Effector memory CD4-positive, alpha-beta T cell (primary cell): ENCODE data around the gene KITLG.

ENCODE experiments used
- DNase-seq, 3 donors: peaks; one replicate each; pipeline ENCODE4 v3.0.0-alpha.2; 2020
- H3K27ac ChIP-seq: 2 replicates; pipeline ENCODE4 v1.7.0; 2013; ENCODE audit warnings: mild to moderate bottlenecking, low read length, moderate library complexity; ENCODE audit not compliant: insufficient read depth, poor library complexity, severe bottlenecking
- H3K27me3 ChIP-seq: replicated peaks from 2 replicates; pipeline ENCODE4 v1.7.0; 2013; ENCODE audit warnings: mild to moderate bottlenecking, low read length; ENCODE audit not compliant: insufficient read depth, control insufficient read depth, poor library complexity, severe bottlenecking
- H3K36me3 ChIP-seq: 2 replicates; pipeline ENCODE4 v1.7.0; 2013; ENCODE audit warnings: mild to moderate bottlenecking, low read length, moderate library complexity; ENCODE audit not compliant: control insufficient read depth, insufficient read depth
- H3K4me1 ChIP-seq: 2 replicates; pipeline ENCODE4 v1.7.0; 2013; ENCODE audit warnings: low read length, mild to moderate bottlenecking; ENCODE audit not compliant: control insufficient read depth, insufficient read depth, poor library complexity, severe bottlenecking
- H3K4me3 ChIP-seq: 2 replicates; pipeline ENCODE4 v1.7.0; 2013; ENCODE audit warnings: low read length, low read depth, mild to moderate bottlenecking; ENCODE audit not compliant: insufficient read depth, poor library complexity, severe bottlenecking
- H3K9me3 ChIP-seq: 2 replicates; pipeline ENCODE4 v1.7.0; 2013; ENCODE audit warnings: mild to moderate bottlenecking, low read length, moderate library complexity; ENCODE audit not compliant: control insufficient read depth

Gene KITLG

DNA sequence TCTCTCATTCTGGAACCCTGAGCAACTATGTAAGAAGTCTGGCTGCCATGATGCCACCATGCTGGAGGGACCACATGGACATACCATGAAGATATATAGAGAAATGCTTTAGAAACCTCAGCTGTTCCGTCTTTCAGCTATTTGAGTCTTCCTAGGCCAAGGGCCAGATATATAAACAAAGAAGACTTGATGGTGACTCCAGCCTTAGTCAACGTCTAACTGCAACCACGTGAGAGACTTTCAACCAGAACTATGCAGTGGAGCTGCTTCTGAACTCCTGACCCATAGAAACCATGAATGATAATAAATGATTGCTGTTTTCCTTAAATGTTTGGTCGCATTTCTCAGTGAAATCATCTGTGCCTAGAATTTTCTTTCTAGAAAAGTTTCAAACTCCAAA is 20.0 kb upstream of the KITLG start:
- no peak for DNase-seq
- H3K27ac ChIP-seq: no peak overlapping the region
- H3K4me1 ChIP-seq: no peaks in the 10 kb centered on the region

DNA sequence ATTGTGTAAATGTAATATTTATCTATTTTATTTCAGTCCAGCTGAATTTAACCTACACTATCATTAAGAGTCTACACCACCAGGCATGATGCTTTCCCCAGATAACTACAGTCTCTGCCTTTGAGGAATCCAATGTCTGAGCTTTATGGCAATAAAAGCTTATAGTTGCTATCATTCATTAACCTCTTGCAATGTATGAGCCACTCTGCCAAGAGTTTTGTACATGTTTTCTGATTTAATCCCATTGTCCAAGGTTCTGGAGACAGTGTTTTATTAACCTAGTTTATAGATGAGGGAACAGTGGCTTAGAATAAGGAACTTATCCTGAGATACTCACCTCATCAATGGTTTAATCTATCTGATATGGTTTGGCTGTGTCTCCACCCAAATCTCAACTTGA is 17.1 kb upstream of the KITLG start:
- no peaks in the 10 kb centered on the region for H3K4me1 ChIP-seq
- no peaks in the 10 kb centered on the region for H3K9me3 ChIP-seq
- DNase-seq: no peak
- H3K36me3 ChIP-seq: no peaks in the 10 kb centered on the region
- H3K4me3 ChIP-seq: no peak overlapping the region
- no peak overlapping the region for H3K27ac ChIP-seq
- no peaks in the 10 kb centered on the region for H3K27me3 ChIP-seq

More for the DNA sequence above, 20.0 kb upstream of the KITLG start:
- Histone ChIP-seq H3K4me3 (no peak overlapping the region), H3K36me3 (no peaks in the 10 kb centered on the region), H3K9me3 (no peaks in the 10 kb centered on the region), H3K27me3 (no peaks in the 10 kb centered on the region)

DNA sequence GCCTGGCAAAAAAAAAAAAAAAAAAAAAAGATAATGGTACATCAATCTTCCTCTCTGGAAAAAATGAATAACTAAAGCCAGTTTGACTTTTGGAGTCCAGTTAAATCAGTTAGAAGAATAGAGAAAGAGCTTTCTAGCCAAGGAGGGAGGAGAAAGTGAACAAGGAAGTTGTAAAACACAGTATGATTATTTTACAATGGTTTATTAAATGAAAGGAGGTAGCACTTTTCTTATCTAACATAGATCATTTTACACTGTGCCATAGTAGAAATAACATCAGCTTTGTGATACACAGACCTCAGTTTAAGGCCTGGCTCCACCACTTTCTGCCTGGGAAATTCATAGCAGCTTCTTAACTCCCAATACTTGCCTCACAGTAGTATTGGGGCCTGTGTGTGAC is 15.4 kb upstream of the KITLG start:
- H3K4me3 ChIP-seq: no peak overlapping the region
- DNase-seq: no peak
- H3K27ac ChIP-seq: no peak overlapping the region
- no peaks in the 10 kb centered on the region for H3K4me1 ChIP-seq
- H3K27me3 ChIP-seq: no peaks in the 10 kb centered on the region
- H3K36me3 ChIP-seq: no peaks in the 10 kb centered on the region
- no peaks in the 10 kb centered on the region for H3K9me3 ChIP-seq

DNA sequence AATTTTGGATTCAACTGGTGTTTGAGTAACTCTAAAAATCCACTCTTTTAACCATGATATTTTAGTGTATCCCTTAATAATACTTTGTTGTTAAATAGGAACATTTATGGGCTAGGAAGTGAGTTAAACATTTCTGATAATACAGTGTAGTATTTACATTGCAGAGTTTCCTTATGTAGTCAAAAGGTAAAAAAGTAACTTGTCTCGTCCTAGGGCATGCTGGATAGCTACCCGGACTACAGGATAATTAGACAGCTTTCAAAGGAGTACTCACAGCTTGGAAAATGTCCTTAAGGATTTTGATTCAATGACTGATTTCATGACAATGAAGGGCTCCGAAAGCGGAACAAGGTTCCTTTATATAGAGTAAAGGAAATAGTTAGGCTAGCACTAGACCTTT is 14.5 kb upstream of the KITLG start:
- Histone ChIP-seq H3K36me3 (no peaks in the 10 kb centered on the region), H3K27me3 (no peaks in the 10 kb centered on the region), H3K4me1 (no peaks in the 10 kb centered on the region), H3K27ac (no peak overlapping the region), H3K4me3 (no peak overlapping the region), H3K9me3 (no peaks in the 10 kb centered on the region)
- DNase-seq: no peak

DNA sequence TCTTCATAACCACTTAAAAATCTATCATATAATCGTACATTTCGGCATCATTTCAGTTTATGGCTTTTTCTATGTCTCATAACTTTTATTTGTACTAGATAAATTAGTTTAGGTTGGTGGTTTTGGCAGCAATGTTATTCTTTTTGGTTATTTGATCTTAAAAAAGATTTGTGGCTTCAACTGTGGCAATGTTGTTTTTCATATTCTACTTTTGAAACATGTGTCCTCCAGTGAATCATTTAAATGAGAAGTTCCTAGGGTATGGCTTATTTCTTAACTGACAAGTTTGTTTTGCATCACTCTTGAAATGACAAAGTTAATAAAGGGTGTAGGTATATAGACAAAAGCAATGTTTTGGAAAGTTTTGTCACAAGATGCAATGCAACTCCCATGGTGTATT is 11.1 kb upstream of the KITLG start:
- no peak overlapping the region for H3K27ac ChIP-seq
- DNase-seq: no peak
- H3K36me3 ChIP-seq: no peaks in the 10 kb centered on the region
- peaks cover 4% of the 10 kb centered on the region for H3K9me3 ChIP-seq
- no peaks in the 10 kb centered on the region for H3K27me3 ChIP-seq
- no peak overlapping the region for H3K4me3 ChIP-seq
- H3K4me1 ChIP-seq: no peaks in the 10 kb centered on the region

DNA sequence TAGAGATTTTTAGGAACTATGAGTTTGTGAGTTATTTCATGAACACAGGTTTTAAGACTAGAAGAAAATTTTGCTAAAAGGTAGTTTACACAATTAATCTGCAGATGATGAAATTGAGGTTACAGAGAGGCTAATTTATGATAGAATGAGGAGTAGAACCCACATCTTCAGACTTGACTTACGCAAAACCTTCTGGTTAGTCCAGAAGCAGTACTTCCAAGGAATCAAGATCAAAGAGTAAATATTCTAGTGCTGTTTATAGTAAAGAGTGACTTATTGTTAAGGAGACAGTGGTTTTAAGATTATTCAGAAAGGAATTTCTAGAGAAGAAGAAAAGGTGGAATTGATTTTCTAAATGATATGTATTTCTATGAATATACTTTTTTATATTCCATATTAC is 10.6 kb upstream of the KITLG start:
- Histone ChIP-seq H3K27me3 (no peaks in the 10 kb centered on the region), H3K9me3 (peaks cover 4% of the 10 kb centered on the region), H3K4me3 (no peak overlapping the region), H3K27ac (no peak overlapping the region), H3K4me1 (no peaks in the 10 kb centered on the region), H3K36me3 (no peaks in the 10 kb centered on the region)
- DNase-seq: no peak

DNA sequence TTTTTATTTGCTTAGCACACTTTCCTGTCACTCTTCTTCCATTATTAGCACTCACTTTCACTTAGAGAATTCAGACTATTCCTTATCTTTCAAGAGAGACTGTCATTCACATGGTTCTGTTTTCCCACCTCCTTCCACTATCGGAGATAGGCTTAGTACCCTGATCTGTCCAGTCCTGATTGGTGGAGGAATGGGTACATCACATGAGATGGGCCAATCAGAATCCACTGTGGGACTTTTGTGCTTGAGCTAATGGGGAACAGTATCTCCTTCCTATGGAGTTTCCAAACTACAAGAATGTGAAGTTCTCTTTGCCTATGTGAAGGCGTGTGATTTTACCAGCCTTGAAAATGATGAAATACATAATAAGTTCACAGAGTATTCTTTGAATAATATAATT is 4.8 kb upstream of the KITLG start:
- H3K27ac ChIP-seq: no peak overlapping the region
- no peaks in the 10 kb centered on the region for H3K36me3 ChIP-seq
- DNase-seq: no peak
- peaks cover 4% of the 10 kb centered on the region for H3K9me3 ChIP-seq
- H3K4me3 ChIP-seq: no peak overlapping the region
- peaks cover 3% of the 10 kb centered on the region for H3K4me1 ChIP-seq
- H3K27me3 ChIP-seq: no peaks in the 10 kb centered on the region

DNA sequence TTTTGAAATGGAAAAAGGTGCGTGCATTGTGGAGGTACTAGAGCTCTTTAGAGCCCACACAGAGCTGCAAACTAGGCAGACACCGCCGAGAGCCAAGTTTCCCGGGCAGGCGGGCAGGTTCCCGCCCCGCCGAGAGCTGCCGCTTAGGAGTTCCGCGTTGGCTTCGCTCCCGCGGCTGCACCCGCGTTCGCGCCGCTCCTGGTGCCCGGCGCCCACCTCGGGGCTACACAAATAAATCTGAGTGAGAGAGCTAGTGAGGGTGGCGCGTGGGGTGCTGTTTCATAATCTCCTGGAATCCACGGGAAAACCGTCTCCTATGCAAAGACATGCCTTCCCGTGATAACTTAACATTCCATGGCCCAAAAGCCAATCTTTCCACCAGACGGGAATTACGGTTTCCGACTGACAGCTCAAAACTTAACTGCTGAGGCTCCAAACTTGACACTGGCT is 645 bp downstream of the KITLG start:
- H3K9me3 ChIP-seq: no peaks in the 10 kb centered on the region
- no peaks in the 10 kb centered on the region for H3K36me3 ChIP-seq
- H3K27ac ChIP-seq: no peak overlapping the region
- no peak for DNase-seq
- peaks cover 9% of the 10 kb centered on the region for H3K4me1 ChIP-seq
- H3K27me3 ChIP-seq: no peaks in the 10 kb centered on the region
- no peak overlapping the region for H3K4me3 ChIP-seq

DNA sequence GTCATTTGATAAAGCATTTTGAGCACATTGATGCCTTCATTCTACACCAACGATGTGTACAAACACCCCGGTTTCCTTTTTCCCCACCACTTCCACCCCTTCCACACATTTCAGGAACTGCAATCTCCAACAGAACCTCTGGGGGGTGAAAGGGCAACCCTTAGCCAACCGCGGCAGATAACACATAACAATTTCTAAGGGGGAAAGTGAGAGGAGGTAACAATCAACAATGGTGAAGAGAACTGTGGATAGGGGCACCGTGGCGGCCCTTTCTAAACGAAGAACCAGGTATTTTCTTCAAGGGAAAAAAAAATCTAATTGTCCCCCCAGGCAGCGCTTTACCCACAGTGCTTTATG is 1.1 kb downstream of the KITLG start:
- DNase-seq: no peak
- Histone ChIP-seq H3K27me3 (no peaks in the 10 kb centered on the region), H3K27ac (no peak overlapping the region), H3K4me3 (no peak overlapping the region), H3K9me3 (no peaks in the 10 kb centered on the region), H3K36me3 (no peaks in the 10 kb centered on the region), H3K4me1 (peaks cover 9% of the 10 kb centered on the region)

DNA sequence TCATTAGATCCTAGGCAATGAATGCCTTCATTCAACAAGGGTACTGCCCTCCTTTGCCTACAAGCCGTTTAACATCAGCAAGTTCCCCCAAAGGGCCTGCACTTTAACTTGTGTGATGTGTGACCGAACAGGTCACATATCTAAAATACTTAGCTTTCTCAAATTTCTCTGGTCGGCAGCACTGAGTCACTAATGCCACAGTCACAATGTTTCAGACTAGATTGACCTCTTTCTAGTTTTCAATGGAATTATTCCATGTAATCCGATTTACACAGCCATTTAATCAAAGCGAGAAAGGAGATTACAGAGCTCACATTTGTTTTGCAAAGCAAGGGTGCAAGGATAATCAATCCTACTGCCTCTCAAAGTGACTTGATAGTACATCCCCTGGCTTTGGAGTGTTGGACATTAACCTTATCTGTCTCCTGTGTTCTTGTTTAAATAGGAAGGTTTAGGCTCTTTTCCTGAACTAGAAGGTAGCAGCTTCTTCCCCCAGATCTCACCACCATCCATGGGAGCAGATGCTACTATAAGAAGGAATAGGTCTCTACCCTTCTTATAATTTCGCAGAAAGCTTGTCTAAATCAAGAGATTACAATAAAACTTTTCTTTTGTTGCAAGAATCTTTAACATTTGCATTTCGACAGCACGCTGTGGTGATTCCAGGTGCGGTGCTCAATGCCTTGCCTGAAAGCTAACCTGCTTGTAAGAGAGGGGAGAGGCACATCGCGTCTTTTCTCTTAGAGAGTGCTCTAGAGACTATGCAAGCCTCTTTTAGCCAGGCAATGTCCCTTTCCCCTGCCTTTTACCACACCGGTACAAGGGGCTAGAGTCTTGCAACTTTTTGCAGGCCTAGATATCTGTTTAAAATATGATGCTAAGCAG is 1.8 kb downstream of the KITLG start:
- Histone ChIP-seq H3K27ac (no peak overlapping the region), H3K36me3 (no peaks in the 10 kb centered on the region), H3K27me3 (no peaks in the 10 kb centered on the region), H3K9me3 (no peaks in the 10 kb centered on the region), H3K4me3 (no peak overlapping the region), H3K4me1 (peaks cover 9% of the 10 kb centered on the region)
- no peak for DNase-seq
